BE2C (cell line): ENCODE measurements around the gene KLHL25.

Source experiments
- DNase-seq: peaks from one replicate; pipeline ENCODE4 v3.0.0-alpha.2; 2020
- H3K27me3 ChIP-seq: fragments of 250-450 bp; sonication (Bioruptor Pico); 2 replicates; pipeline ENCODE4 v1.5.1; 2020; ENCODE audit warnings: mild to moderate bottlenecking
- H3K36me3 ChIP-seq: fragments of 250-450 bp; sonication (Bioruptor Pico); 2 replicates; pipeline ENCODE4 v1.5.1; 2020; ENCODE audit warnings: mild to moderate bottlenecking
- H3K4me1 ChIP-seq: fragments of 250-450 bp; sonication (Bioruptor Pico); 2 replicates; pipeline ENCODE4 v1.5.1; 2020
- H3K4me3 ChIP-seq: 2 replicates; pipeline ENCODE4 v1.5.1; 2011; ENCODE audit warnings: low read depth, low read length
- H3K9me3 ChIP-seq: fragments of 250-450 bp; sonication (Bioruptor Pico); 2 replicates; pipeline ENCODE4 v1.5.1; 2020
- CTCF ChIP-seq: IDR thresholded peaks from 2 replicates; pipeline ENCODE4 v1.5.1; 2012; ENCODE audit warnings: mild to moderate bottlenecking, low read depth, low read length

KLHL25 gene

DNA sequence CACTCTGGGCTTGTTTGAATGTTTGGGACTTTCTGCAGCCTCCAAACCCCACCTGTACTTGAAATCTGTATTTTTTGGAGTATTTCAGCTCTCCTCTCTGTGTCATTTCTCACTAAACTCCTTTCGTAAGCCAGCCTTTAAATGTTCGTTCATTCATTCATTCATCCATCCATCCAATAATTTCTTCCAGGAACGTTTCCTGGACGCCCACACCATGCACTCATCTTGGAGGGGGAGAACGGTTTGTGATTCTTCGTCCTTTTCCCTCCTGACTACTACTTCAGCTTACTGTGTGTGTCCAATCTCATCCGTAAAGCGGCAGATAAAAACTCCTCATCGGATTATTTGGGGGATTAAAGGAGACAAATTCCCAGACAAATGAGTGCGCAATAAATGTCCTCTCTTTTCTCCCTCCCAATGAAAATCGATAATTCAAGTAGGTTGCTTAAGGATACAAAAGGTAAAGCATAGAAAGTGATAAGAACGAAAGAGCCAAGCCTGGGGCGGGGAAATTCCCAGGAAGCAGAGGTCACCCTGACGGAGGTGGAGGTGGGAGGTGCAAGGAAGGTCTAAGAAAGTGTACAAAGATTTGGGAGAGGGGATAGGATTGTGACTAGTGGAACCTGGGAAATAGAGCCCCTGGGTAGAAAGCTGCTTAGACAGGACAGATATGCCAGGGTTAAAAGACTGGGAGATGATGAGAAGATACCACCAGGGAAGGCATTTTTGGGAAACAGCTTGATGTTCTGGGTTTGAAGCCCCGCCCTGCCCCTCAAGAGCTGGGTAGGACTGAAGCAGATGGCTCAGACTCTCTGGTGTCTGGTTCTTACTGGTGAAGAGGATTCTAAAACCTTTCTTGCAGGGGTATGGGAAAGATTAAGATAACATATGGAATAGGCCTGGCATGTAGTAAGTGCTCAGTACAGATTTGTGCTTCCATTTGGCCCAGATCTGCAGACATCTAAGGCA lies 896 bp upstream of the KLHL25 start:
- no peaks in the 10 kb centered on the region for H3K27me3 ChIP-seq
- peaks cover 4% of the 10 kb centered on the region; the same call in 1 of the 2 replicates for H3K36me3 ChIP-seq
- H3K4me1 ChIP-seq: no peaks in the 10 kb centered on the region; the same call in 1 of the 2 replicates
- DNase-seq: no peak
- H3K4me3 ChIP-seq: peak overlapping the region; percentile 79
- H3K9me3 ChIP-seq: no peaks in the 10 kb centered on the region
- TF ChIP-seq CTCF: no peak

DNA sequence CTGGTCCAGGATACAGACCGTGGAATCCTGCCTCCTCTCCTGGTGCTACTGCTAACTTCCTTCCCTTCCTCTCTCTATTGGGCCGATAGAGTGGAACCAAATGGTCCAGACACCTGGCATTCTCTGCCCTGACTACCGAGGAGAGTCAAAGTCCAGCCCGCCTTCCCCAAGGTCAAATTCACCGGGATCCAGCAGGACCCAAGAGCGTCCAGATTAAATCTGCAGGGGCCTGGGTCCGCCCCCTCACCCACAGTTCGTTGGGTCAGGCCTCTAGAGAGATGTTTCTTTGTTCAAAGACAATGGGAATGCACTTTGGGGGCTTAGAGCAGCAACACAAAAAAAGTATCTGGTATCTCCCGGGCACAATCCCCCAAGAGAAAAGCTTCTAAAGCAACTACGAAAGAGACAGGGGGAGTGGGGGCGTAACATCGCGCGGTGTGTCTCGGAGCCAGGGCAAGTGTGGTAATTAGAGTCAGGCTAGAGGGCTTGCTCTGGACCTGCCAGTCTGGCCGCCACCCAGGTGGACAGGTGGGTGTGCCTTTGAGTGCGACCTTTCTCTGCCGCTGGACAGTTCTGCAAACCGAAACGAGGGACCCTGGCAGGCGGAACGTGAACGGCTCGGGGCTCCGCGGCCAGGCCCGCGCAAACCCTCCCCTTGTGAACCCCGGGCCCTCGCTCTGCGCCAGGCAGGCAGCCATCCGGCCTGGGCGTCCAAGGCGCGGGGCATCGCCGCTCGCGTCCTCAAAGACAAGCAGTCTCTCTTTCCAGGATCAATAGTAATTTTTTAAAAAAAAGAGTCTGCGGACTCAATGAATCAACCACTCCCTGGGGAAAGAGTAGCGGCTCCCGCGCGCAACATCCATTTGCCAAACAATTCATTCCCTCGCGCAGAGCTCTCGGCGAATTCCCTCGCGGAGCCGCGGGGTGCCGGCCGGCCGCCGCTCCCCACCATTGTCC lies 806 bp downstream of the KLHL25 start:
- DNase-seq: peak; percentile 50
- Histone ChIP-seq H3K4me3 (peak overlapping the region; percentile 87), H3K4me1 (no peaks in the 10 kb centered on the region; the same call in 1 of the 2 replicates), H3K27me3 (no peaks in the 10 kb centered on the region), H3K36me3 (peaks cover 4% of the 10 kb centered on the region; the same call in 1 of the 2 replicates), H3K9me3 (no peaks in the 10 kb centered on the region)
- no peak for TF ChIP-seq CTCF

GRCh38 chr15:85792912-85793590 lies 1.7 kb downstream of the KLHL25 start:
- Histone ChIP-seq H3K27me3 (no peaks in the 10 kb centered on the region), H3K4me3 (peak overlapping the region; percentile 87), H3K9me3 (no peaks in the 10 kb centered on the region), H3K4me1 (no peaks in the 10 kb centered on the region; the same call in 1 of the 2 replicates), H3K36me3 (peaks cover 4% of the 10 kb centered on the region; the same call in 1 of the 2 replicates)
- TF ChIP-seq CTCF: no peak
- DNase-seq: no peak

DNA sequence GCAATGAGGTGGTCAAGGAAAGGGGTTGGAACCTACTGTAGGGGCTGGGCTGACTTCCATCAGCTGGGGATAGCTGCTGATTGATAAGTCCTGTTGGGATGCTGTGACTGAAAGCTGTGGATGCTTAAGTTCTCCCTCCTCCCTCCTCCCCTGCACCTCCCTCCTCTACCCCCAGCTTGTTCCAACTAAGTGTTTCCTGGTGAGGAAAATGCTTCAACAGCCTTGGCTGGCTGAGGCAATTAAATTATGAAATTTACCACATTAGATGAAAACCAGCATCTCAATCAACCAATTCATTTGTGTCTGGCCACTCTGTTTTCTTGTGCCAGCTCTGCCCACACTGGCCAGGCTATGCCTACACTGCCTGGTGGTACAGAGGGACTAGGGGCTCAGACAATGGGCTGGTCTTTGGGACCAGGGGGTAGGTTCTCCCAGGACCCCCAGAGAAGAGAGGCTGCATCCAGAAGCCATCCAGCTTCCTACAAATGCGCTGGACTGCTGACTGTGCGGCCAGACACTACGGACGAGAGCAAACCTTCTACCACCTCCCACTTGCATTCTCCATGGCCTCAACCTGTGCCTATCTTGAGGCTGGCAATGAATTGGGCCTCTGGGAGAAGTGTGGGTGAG lies 2.5 kb downstream of the KLHL25 start:
- no peak for TF ChIP-seq CTCF
- no peak for DNase-seq

DNA sequence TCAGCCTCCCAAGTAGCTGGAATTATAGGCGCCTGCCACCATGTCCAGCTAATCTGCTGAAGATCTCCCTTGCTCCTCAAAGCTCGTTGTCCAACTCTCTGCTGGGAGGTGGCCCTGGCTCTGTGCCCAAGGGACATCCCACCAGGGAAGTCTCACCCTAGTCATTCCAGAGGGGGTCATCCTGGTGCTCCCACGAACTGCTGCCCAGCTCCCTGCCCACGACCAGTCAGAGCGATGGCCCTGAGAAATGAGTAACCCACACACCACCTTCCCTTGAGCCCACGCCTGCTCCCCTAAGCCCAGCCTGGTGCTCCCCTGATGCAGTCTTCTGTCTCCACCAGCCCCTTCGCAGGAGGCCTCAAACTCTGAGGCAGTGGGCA lies 5.2 kb downstream of the KLHL25 start:
- Histone ChIP-seq H3K4me1 (peaks cover 7% of the 10 kb centered on the region), H3K9me3 (no peaks in the 10 kb centered on the region), H3K36me3 (peaks cover 2% of the 10 kb centered on the region; the same call in 1 of the 2 replicates), H3K4me3 (no peak overlapping the region), H3K27me3 (no peaks in the 10 kb centered on the region)
- no peak for TF ChIP-seq CTCF
- DNase-seq: no peak

More for the DNA sequence above, 2.5 kb downstream of the KLHL25 start:
- no peaks in the 10 kb centered on the region for H3K9me3 ChIP-seq
- H3K4me3 ChIP-seq: no peak overlapping the region
- peaks cover 4% of the 10 kb centered on the region; the same call in 1 of the 2 replicates for H3K36me3 ChIP-seq
- no peaks in the 10 kb centered on the region for H3K27me3 ChIP-seq
- no peaks in the 10 kb centered on the region; the same call in 1 of the 2 replicates for H3K4me1 ChIP-seq
